Esophagus muscularis mucosa (tissue), 4 donors: Measurements from ENCODE around the gene TM4SF4. TPM values are rescaled to one million over a fixed set of nuclear protein-coding genes. Genes with fewer than 3 reads are reported as not detected.

Experiments
- DNase-seq: peaks from one replicate; pipeline ENCODE4 v3.0.0-alpha.2; 2017; ENCODE audit errors: extremely low spot score
- H3K27ac ChIP-seq, 4 donors: fragments of 200-600 bp; sonication (generic); replicated peaks in 1 of 4; 1 replicate in 3 of 4; 2 replicates in 1 of 4; pipeline ENCODE4 v1.5.1; 2016 to 2019; ENCODE audit warnings: mild to moderate bottlenecking in 1 of 4
- H3K27me3 ChIP-seq, 4 donors: fragments of 200-600 bp; sonication (generic); one replicate each; pipeline versions ENCODE4 v1.5.1 to v1.6.0; 2016 to 2019
- H3K36me3 ChIP-seq, 4 donors: fragments of 200-600 bp; sonication (generic); one replicate each; pipeline ENCODE4 v1.5.1; 2016 to 2019
- H3K4me1 ChIP-seq, 4 donors: fragments of 200-600 bp; sonication (generic); one replicate each; pipeline ENCODE4 v1.5.1; 2016 to 2019
- H3K4me3 ChIP-seq, 4 donors: fragments of 200-600 bp; sonication (generic); 1 replicate in 2 of 4; 2 replicates in 2 of 4; pipeline ENCODE4 v1.5.1; 2016 to 2019; ENCODE audit warnings: mild to moderate bottlenecking in 4 of 4, moderate library complexity in 1 of 4
- H3K9me3 ChIP-seq, 4 donors: fragments of 200-600 bp; sonication (generic); 1 replicate in 3 of 4; 2 replicates in 1 of 4; pipeline ENCODE4 v1.5.1; 2016 to 2019
- EP300 ChIP-seq: sonication (generic); formaldehyde crosslinking; IDR thresholded peaks from one replicate; pipeline ENCODE4 v1.6.1; 2017; ENCODE audit warnings: antibody characterized with exemption
- POLR2A ChIP-seq: fragments of 450-650 bp; IDR thresholded peaks from one replicate; pipeline ENCODE4 v1.6.1; 2017; ENCODE audit warnings: antibody characterized with exemption, moderate library complexity, mild to moderate bottlenecking, low read depth
- POLR2AphosphoS5 ChIP-seq, 2 donors: sonication (generic); formaldehyde crosslinking; IDR thresholded peaks; one replicate each; pipeline ENCODE4 v1.6.1; 2017; ENCODE audit warnings: antibody characterized with exemption in 2 of 2
- WGBS: methylation state at CpG from one replicate; pipeline ENCODE4 v1.1.5; 2018; 5-methylcytosine and 5-hydroxymethylcytosine counted together
- intact Hi-C: fragments of 100-400 bp; cut with DNase I; formaldehyde crosslinking; loops from one replicate; pipeline ENCODE4 v1.15.1; 2023
- total RNA-seq, 4 donors: library from RNA; depleted of rRNA; stranded (reverse); fragments of >200 nt; gene quantifications; one replicate each; pipeline versions ENCODE4 v1.1.0 to v1.2.1, GENCODE V29; 2016
- TF ChIP-seq, protein P1 (sequence below), 3 experiments: fragments of 200-600 bp in 2 of 3; fragments of 450-650 bp in 1 of 3; sonication (generic) in 2 of 3; IDR thresholded peaks; one replicate each; pipeline ENCODE4 v1.5.1; 2017 to 2019; ENCODE audit warnings: antibody characterized with exemption in 3 of 3, mild to moderate bottlenecking in 2 of 3, moderate library complexity in 1 of 3

The TM4SF4 gene
- total RNA-seq, 4 donors from 2014 or later = 0.11 to 5.5 (median 2.7) TPM; not detected in 1

DNA sequence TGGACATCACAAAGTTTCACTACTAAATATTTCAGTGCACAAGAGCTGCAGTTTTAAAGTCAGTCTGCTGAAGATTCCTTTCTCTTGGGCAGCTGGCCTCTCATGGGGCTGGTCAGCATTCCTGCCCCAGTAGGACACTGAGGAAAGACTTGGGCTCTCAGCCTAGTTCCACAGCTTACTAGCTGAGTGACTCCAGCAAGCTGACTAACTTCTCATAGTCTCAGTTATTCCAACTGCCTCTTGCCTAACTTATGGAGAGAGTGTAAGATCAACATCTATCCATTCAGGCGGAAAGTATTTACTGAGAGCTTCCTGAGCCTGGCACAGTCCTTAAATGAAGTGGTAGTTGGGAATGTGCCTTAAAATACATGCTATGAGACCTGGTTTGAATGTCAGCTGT, 27.0 kb downstream of the TM4SF4 start:
- Histone ChIP-seq H3K9me3 (no peaks in the 10 kb centered on the region), H3K4me3 (no peak overlapping the region), H3K36me3 (no peaks in the 10 kb centered on the region), H3K4me1 (peaks cover 0 to 3% (median 0%) of the 10 kb centered on the region in 4 donors), H3K27ac (no peak overlapping the region), H3K27me3 (no peaks in the 10 kb centered on the region)
- TF ChIP-seq POLR2AphosphoS5 (IDR thresholded peaks at IDR 0.05) (no peak), POLR2A (no peak), EP300 (no peak)
- TF ChIP-seq, protein P1, sequence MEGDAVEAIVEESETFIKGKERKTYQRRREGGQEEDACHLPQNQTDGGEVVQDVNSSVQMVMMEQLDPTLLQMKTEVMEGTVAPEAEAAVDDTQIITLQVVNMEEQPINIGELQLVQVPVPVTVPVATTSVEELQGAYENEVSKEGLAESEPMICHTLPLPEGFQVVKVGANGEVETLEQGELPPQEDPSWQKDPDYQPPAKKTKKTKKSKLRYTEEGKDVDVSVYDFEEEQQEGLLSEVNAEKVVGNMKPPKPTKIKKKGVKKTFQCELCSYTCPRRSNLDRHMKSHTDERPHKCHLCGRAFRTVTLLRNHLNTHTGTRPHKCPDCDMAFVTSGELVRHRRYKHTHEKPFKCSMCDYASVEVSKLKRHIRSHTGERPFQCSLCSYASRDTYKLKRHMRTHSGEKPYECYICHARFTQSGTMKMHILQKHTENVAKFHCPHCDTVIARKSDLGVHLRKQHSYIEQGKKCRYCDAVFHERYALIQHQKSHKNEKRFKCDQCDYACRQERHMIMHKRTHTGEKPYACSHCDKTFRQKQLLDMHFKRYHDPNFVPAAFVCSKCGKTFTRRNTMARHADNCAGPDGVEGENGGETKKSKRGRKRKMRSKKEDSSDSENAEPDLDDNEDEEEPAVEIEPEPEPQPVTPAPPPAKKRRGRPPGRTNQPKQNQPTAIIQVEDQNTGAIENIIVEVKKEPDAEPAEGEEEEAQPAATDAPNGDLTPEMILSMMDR (IDR thresholded peaks at IDR 0.05) = no peak
- DNase-seq = no peak
- intact Hi-C loops = no loop called here
- 80% methylated on average over 1 of the region's 1 CpG for WGBS

DNA sequence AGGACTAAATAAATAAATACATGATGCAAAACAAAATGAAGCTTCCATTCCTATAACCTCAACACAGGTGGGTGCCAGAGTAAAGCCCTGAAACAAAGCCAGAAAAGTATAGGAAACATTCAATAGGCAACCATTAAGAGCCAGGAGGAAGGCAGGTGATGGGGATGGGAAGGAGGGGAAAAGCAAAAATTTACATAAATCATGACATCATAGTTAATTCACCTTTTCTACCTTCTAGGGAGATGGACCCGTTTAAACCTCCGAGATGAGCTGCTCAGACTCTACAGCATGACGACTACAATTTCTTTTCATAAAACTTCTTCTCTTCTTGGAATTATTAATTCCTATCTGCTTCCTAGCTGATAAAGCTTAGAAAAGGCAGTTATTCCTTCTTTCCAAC, 27.9 kb downstream of the TM4SF4 start:
- no peak for TF ChIP-seq EP300
- no peak for TF ChIP-seq POLR2AphosphoS5 (IDR thresholded peaks at IDR 0.05)
- TF ChIP-seq, protein P1 (IDR thresholded peaks at IDR 0.05) = no peak
- no peak for TF ChIP-seq POLR2A
- Histone ChIP-seq H3K4me1 (peaks cover 0 to 6% (median 3%) of the 10 kb centered on the region in 4 donors), H3K9me3 (no peaks in the 10 kb centered on the region), H3K27me3 (no peaks in the 10 kb centered on the region), H3K36me3 (no peaks in the 10 kb centered on the region), H3K4me3 (no peak overlapping the region), H3K27ac (no peak overlapping the region)
- 78% methylated on average over 3 of the region's 3 CpGs for WGBS
- intact Hi-C loops = no loop called here
- DNase-seq = no peak

DNA sequence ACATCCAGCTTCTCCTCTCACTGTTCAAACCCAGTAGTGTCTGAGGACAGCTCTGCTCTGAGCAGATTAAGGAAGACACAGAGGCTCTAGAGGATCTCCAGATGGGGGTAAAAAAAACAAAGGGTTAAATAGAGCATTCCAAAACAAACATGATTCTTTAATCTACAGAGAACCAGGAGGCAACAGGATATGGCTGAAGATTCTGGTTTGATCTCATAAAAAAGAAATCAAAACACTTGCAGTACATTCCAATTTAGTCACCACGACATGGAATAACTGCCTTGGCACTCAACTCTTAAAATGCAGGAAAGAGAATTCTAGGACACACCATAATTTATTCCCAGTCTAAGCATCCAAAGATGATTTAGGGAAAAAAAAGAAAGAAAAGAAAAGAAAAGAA, 32.0 kb downstream of the TM4SF4 start:
- TF ChIP-seq, protein P1 (IDR thresholded peaks at IDR 0.05) = no peak
- no peak for TF ChIP-seq POLR2AphosphoS5 (IDR thresholded peaks at IDR 0.05)
- TF ChIP-seq EP300 = no peak
- no peak for TF ChIP-seq POLR2A
- intact Hi-C loops = no loop called here
- 26% methylated on average over 1 of the region's 1 CpG for WGBS

DNA sequence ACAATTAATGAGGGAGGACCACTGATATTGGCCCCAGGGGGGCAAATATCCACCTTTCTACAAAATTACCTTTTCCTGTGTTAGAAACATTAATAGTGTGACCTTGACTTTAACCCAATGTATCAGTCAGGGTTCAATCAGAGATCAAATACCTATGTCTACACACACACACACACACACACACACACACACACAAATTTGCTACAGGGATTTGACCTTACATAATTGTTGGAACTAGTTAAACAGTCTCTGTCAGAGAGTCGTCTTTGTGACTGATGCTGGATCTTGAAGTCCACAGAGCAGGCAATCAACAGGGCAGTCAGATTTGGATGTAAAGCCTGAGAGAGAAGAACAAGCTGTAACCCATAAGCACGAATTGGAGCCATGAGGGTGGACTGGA, 32.5 kb downstream of the TM4SF4 start:
- Histone ChIP-seq H3K27me3 (no peaks in the 10 kb centered on the region), H3K27ac (no peak overlapping the region), H3K4me1 (peaks cover 0 to 7% (median 7%) of the 10 kb centered on the region in 4 donors), H3K9me3 (no peaks in the 10 kb centered on the region), H3K36me3 (no peaks in the 10 kb centered on the region), H3K4me3 (no peak overlapping the region)
- intact Hi-C loops = no loop called here
- DNase-seq = no peak
- TF ChIP-seq, protein P1 (IDR thresholded peaks at IDR 0.05) = no peak
- TF ChIP-seq EP300 (no peak), POLR2A (no peak), POLR2AphosphoS5 (IDR thresholded peaks at IDR 0.05) (no peak)
- 53% methylated on average over 2 of the region's 2 CpGs for WGBS

More for the DNA sequence above, 32.0 kb downstream of the TM4SF4 start:
- Histone ChIP-seq H3K27me3 (no peaks in the 10 kb centered on the region), H3K4me3 (no peak overlapping the region), H3K36me3 (no peaks in the 10 kb centered on the region), H3K27ac (no peak overlapping the region), H3K4me1 (peaks cover 0 to 7% (median 7%) of the 10 kb centered on the region in 4 donors), H3K9me3 (no peaks in the 10 kb centered on the region)
- no peak for DNase-seq
